ENCODE results near the gene C11orf52.

C11orf52 gene

GRCh38 chr11:111908639-111909305 lies 9.9 kb upstream of the C11orf52 start:
- peaks cover 7% of the 10 kb centered on the region for H3K27me3 ChIP-seq (ENCODE audit: insufficient read depth, poor library complexity, severe bottlenecking)
- DNase-seq (ENCODE audit: low read depth in 1 of 2, low spot score in 1 of 2), result no peak
- no peak for TF ChIP-seq GABPA (IDR thresholded peaks at IDR 0.05; ENCODE audit: low read depth)
- TF ChIP-seq SPI1 (IDR thresholded peaks at IDR 0.05; ENCODE audit: borderline replicate concordance, low read depth), result no peak
- TF ChIP-seq POLR2AphosphoS5 (IDR thresholded peaks at IDR 0.05; ENCODE audit: low read depth), result no peak
- TF ChIP-seq REST (IDR thresholded peaks at IDR 0.05; ENCODE audit: insufficient replicate concordance, low read depth), result no peak
- TF ChIP-seq CTCF (IDR thresholded peaks at IDR 0.05; ENCODE audit: insufficient read depth, low read length), result no peak
- H3K27ac ChIP-seq (replicated peaks), result no peak overlapping the region
- no peak overlapping the region for H3K4me3 ChIP-seq (replicated peaks; ENCODE audit: insufficient read depth, low read length)

- H3K4me3 ChIP-seq (replicated peaks; ENCODE audit: insufficient read depth, low read length), result no peak overlapping the region
- no peak for DNase-seq (ENCODE audit: low read depth in 1 of 2, low spot score in 1 of 2)
- H3K27ac ChIP-seq (replicated peaks), result no peak overlapping the region
- no peak for TF ChIP-seq POLR2AphosphoS5 (IDR thresholded peaks at IDR 0.05; ENCODE audit: low read depth)
- TF ChIP-seq REST (IDR thresholded peaks at IDR 0.05; ENCODE audit: insufficient replicate concordance, low read depth), result no peak
- TF ChIP-seq SPI1 (IDR thresholded peaks at IDR 0.05; ENCODE audit: borderline replicate concordance, low read depth), result no peak
- no peak for TF ChIP-seq CTCF (IDR thresholded peaks at IDR 0.05; ENCODE audit: insufficient read depth, low read length)
- TF ChIP-seq GABPA (IDR thresholded peaks at IDR 0.05; ENCODE audit: low read depth), result no peak
- H3K27me3 ChIP-seq (ENCODE audit: insufficient read depth, poor library complexity, severe bottlenecking), result peaks cover 7% of the 10 kb centered on the region
Measured at GRCh38 chr11:111909378-111909777, 9.3 kb upstream of the C11orf52 start.

- TF ChIP-seq GABPA (IDR thresholded peaks at IDR 0.05; ENCODE audit: low read depth) (no peak), CTCF (IDR thresholded peaks at IDR 0.05; ENCODE audit: insufficient read depth, low read length) (no peak), POLR2AphosphoS5 (IDR thresholded peaks at IDR 0.05; ENCODE audit: low read depth) (no peak), SPI1 (IDR thresholded peaks at IDR 0.05; ENCODE audit: borderline replicate concordance, low read depth) (no peak), REST (IDR thresholded peaks at IDR 0.05; ENCODE audit: insufficient replicate concordance, low read depth) (no peak)
- Histone ChIP-seq H3K27me3 (ENCODE audit: insufficient read depth, poor library complexity, severe bottlenecking) (peaks cover 7% of the 10 kb centered on the region), H3K27ac (replicated peaks) (no peak overlapping the region), H3K4me3 (replicated peaks; ENCODE audit: insufficient read depth, low read length) (no peak overlapping the region)
- no peak for DNase-seq (ENCODE audit: low read depth in 1 of 2, low spot score in 1 of 2)
Measured at GRCh38 chr11:111910676-111911562, 7.8 kb upstream of the C11orf52 start.

Measured in HL-60 (cell line).